CD4-positive, alpha-beta T cell treated with Interleukin-12 subunit alpha and Interleukin-12 subunit beta, for 1 hour (primary cell): ENCODE results near the gene SOBP.

Source experiments
- DNase-seq: peaks from one replicate; pipeline ENCODE4 v3.0.0-alpha.2; 2020

Gene SOBP

GRCh38 chr6:107554918-107555317 lies 65.0 kb downstream of the SOBP start:
- DNase-seq = no peak

GRCh38 chr6:107555449-107555848 lies 65.5 kb downstream of the SOBP start:
- no peak for DNase-seq

- DNase-seq = no peak
Measured at GRCh38 chr6:107556082-107556481, 66.2 kb downstream of the SOBP start.

GRCh38 chr6:107557698-107558097 lies 67.8 kb downstream of the SOBP start:
- DNase-seq = no peak

GRCh38 chr6:107560657-107561056 lies 70.7 kb downstream of the SOBP start:
- DNase-seq = no peak

GRCh38 chr6:107561306-107561705 lies 71.4 kb downstream of the SOBP start:
- DNase-seq = no peak

- no peak for DNase-seq
Measured at GRCh38 chr6:107563694-107564588, 74.0 kb downstream of the SOBP start.

GRCh38 chr6:107564589-107564951 lies 74.7 kb downstream of the SOBP start:
- DNase-seq = no peak

- no peak for DNase-seq
Measured at GRCh38 chr6:107565165-107565723, 75.3 kb downstream of the SOBP start.

- DNase-seq = no peak
Measured at GRCh38 chr6:107567643-107568042, 77.7 kb downstream of the SOBP start.

GRCh38 chr6:107569473-107569872 lies 79.6 kb downstream of the SOBP start:
- no peak for DNase-seq

GRCh38 chr6:107571354-107571753 lies 81.4 kb downstream of the SOBP start:
- DNase-seq = no peak

GRCh38 chr6:107572886-107573285 lies 83.0 kb downstream of the SOBP start:
- no peak for DNase-seq

GRCh38 chr6:107574856-107575255 lies 84.9 kb downstream of the SOBP start:
- DNase-seq = no peak

GRCh38 chr6:107576852-107577251 lies 86.9 kb downstream of the SOBP start:
- no peak for DNase-seq

GRCh38 chr6:107578642-107579341 lies 88.9 kb downstream of the SOBP start:
- no peak for DNase-seq

- no peak for DNase-seq
Measured at GRCh38 chr6:107579456-107580056, 89.6 kb downstream of the SOBP start.

GRCh38 chr6:107582086-107582485 lies 92.2 kb downstream of the SOBP start:
- DNase-seq = no peak

- no peak for DNase-seq
Measured at GRCh38 chr6:107584726-107585125, 94.8 kb downstream of the SOBP start.

- DNase-seq = no peak
Measured at GRCh38 chr6:107585815-107586435, 96.0 kb downstream of the SOBP start.

GRCh38 chr6:107587451-107587850 lies 97.5 kb downstream of the SOBP start:
- no peak for DNase-seq

- no peak for DNase-seq
Measured at GRCh38 chr6:107589199-107589598, 99.3 kb downstream of the SOBP start.

GRCh38 chr6:107589934-107590333 lies 100.0 kb downstream of the SOBP start:
- DNase-seq = no peak
